H9 (cell line): Measurements from ENCODE around the gene INVS. TPM values are rescaled to one million over a fixed set of nuclear protein-coding genes. Genes with fewer than 3 reads are reported as not detected.

Experiments
- DNase-seq: peaks from one replicate; pipeline ENCODE4 v3.0.0-alpha.2; 2017
- H2AFZ ChIP-seq: one replicate; pipeline ENCODE4 v1.6.1; 2013; ENCODE audit warnings: mild to moderate bottlenecking, low read length, control low read depth, moderate library complexity
- H2AK5ac ChIP-seq: 2 replicates; pipeline ENCODE4 v1.6.1; 2013; ENCODE audit warnings: low read length, control low read depth, mixed read lengths; ENCODE audit not compliant: insufficient read length
- H2BK120ac ChIP-seq: one replicate; pipeline ENCODE4 v1.6.1; 2013; ENCODE audit warnings: low read depth, mild to moderate bottlenecking, low read length, control low read depth, inconsistent platforms; ENCODE audit not compliant: poor library complexity, severe bottlenecking
- H2BK12ac ChIP-seq: 2 replicates; pipeline ENCODE4 v1.6.1; 2013; ENCODE audit warnings: low read length, control low read depth, mixed read lengths, low read depth; ENCODE audit not compliant: insufficient read length
- H2BK15ac ChIP-seq: 2 replicates; pipeline ENCODE4 v1.6.1; 2013; ENCODE audit warnings: low read depth, low read length, control low read depth
- H2BK20ac ChIP-seq: one replicate; pipeline ENCODE4 v1.6.1; 2013; ENCODE audit warnings: low read depth, mild to moderate bottlenecking, low read length, control low read depth, inconsistent platforms; ENCODE audit not compliant: poor library complexity, severe bottlenecking
- H2BK5ac ChIP-seq: 2 replicates; pipeline ENCODE4 v1.6.1; 2013; ENCODE audit warnings: low read length, control low read depth, mixed read lengths; ENCODE audit not compliant: insufficient read length
- H3K14ac ChIP-seq: 2 replicates; pipeline ENCODE4 v1.6.1; 2013; ENCODE audit warnings: low read length, control low read depth; ENCODE audit not compliant: insufficient read depth
- H3K18ac ChIP-seq: 2 replicates; pipeline ENCODE4 v1.6.1; 2013; ENCODE audit warnings: low read depth, mild to moderate bottlenecking, mixed read lengths, low read length, control low read depth; ENCODE audit not compliant: insufficient read length
- H3K23ac ChIP-seq: 2 replicates; pipeline ENCODE4 v1.6.1; 2013; ENCODE audit warnings: low read length, control low read depth, mixed read lengths, low read depth; ENCODE audit not compliant: insufficient read length
- H3K23me2 ChIP-seq: 2 replicates; pipeline ENCODE4 v1.6.1; 2013; ENCODE audit warnings: low read depth, mild to moderate bottlenecking, mixed read lengths, low read length, control low read depth; ENCODE audit not compliant: insufficient read length, poor library complexity, severe bottlenecking
- H3K27ac ChIP-seq: 2 replicates; pipeline ENCODE4 v1.5.1; 2013; ENCODE audit warnings: low read length, control low read depth, mixed read lengths, low read depth; ENCODE audit not compliant: insufficient read length
- H3K27me3 ChIP-seq: 2 replicates; pipeline ENCODE4 v1.6.1; 2013; ENCODE audit warnings: low read length, control low read depth, inconsistent platforms; ENCODE audit not compliant: insufficient read depth
- H3K4ac ChIP-seq: 2 replicates; pipeline ENCODE4 v1.6.1; 2013; ENCODE audit warnings: low read depth, mild to moderate bottlenecking, control low read depth, inconsistent platforms, low read length, moderate library complexity
- H3K4me1 ChIP-seq: 2 replicates; pipeline ENCODE4 v1.6.1; 2013; ENCODE audit warnings: low read length, control low read depth, inconsistent platforms; ENCODE audit not compliant: insufficient read depth
- H3K4me2 ChIP-seq: 2 replicates; pipeline ENCODE4 v1.6.1; 2013; ENCODE audit warnings: low read length, control low read depth, mixed read lengths; ENCODE audit not compliant: insufficient read length, insufficient read depth
- H3K56ac ChIP-seq: 2 replicates; pipeline ENCODE4 v1.6.1; 2013; ENCODE audit warnings: low read depth, mild to moderate bottlenecking, mixed read lengths, low read length, control low read depth; ENCODE audit not compliant: insufficient read length
- H3K79me1 ChIP-seq: 2 replicates; pipeline ENCODE4 v1.6.1; 2013; ENCODE audit warnings: low read depth, mild to moderate bottlenecking, moderate library complexity, low read length, control low read depth, inconsistent platforms; ENCODE audit not compliant: insufficient read depth, poor library complexity, severe bottlenecking
- H3K79me2 ChIP-seq: 2 replicates; pipeline ENCODE4 v1.6.1; 2013; ENCODE audit warnings: low read length, control low read depth, inconsistent platforms; ENCODE audit not compliant: insufficient read depth
- H3K9ac ChIP-seq: 2 replicates; pipeline ENCODE4 v1.6.1; 2013; ENCODE audit warnings: low read length, control low read depth, mixed read lengths; ENCODE audit not compliant: insufficient read length; ENCODE audit errors: extremely low read depth
- H3K9me3 ChIP-seq: one replicate; pipeline ENCODE4 v1.6.1; 2013; ENCODE audit warnings: low read depth, low read length, inconsistent platforms; ENCODE audit not compliant: control insufficient read depth
- H3T11ph ChIP-seq: one replicate; pipeline ENCODE4 v1.6.1; 2013; ENCODE audit warnings: mild to moderate bottlenecking, low read length, control low read depth, inconsistent platforms
- H4K20me1 ChIP-seq: one replicate; pipeline ENCODE4 v1.6.1; 2013; ENCODE audit not compliant: control insufficient read depth, insufficient read length, insufficient read depth
- H4K5ac ChIP-seq: 2 replicates; pipeline ENCODE4 v1.6.1; 2013; ENCODE audit warnings: low read depth, mild to moderate bottlenecking, mixed read lengths, low read length, control low read depth; ENCODE audit not compliant: insufficient read length
- H4K8ac ChIP-seq: replicated peaks from 2 replicates; pipeline ENCODE4 v1.6.1; 2013; ENCODE audit warnings: low read length, control low read depth, mixed read lengths, low read depth; ENCODE audit not compliant: insufficient read length
- H4K91ac ChIP-seq: 2 replicates; pipeline ENCODE4 v1.6.1; 2013; ENCODE audit warnings: low read depth, mild to moderate bottlenecking, moderate library complexity, mixed read lengths, low read length, control low read depth; ENCODE audit not compliant: insufficient read length
- H3K27ac Mint-ChIP-seq, 3 experiments: 2 replicates in 2 of 3; 3 replicates in 1 of 3; pipeline ENCODE4 v1.8.0; 2020 to 2021; ENCODE audit warnings: mixed read lengths in 3 of 3, mild to moderate bottlenecking in 1 of 3, moderate library complexity in 1 of 3
- H3K27me3 Mint-ChIP-seq: 2 replicates; pipeline ENCODE4 v1.8.0; 2021; ENCODE audit warnings: low read depth, mild to moderate bottlenecking, moderate library complexity, mixed read lengths
- H3K36me3 Mint-ChIP-seq, 3 experiments: 2 replicates in 2 of 3; 3 replicates in 1 of 3; pipeline ENCODE4 v1.8.0; 2020 to 2021; ENCODE audit warnings: low read depth in 3 of 3, mixed read lengths in 3 of 3; ENCODE audit not compliant: insufficient read depth in 1 of 3
- H3K4me1 Mint-ChIP-seq, 2 experiments: 2 replicates each; pipeline ENCODE4 v1.8.0; 2020; ENCODE audit warnings: mixed read lengths in 2 of 2
- H3K4me3 Mint-ChIP-seq, 2 experiments: 2 replicates in 1 of 2; 3 replicates in 1 of 2; pipeline ENCODE4 v1.8.0; 2020 to 2021; ENCODE audit warnings: mild to moderate bottlenecking in 2 of 2, mixed read lengths in 2 of 2, moderate library complexity in 1 of 2
- H3K9me3 Mint-ChIP-seq, 2 experiments: 2 replicates in 1 of 2; 3 replicates in 1 of 2; pipeline ENCODE4 v1.8.0; 2020; ENCODE audit warnings: mild to moderate bottlenecking in 2 of 2, mixed read lengths in 2 of 2, moderate library complexity in 1 of 2
- WGBS: extraction: QIAGEN DNeasy Blood & Tissue Kit; methylation state at CpG from one replicate; pipeline ENCODE4 v1.1.7; 2013; ENCODE audit warnings: missing lambda C conversion rate, low lambda C conversion rate, mixed read lengths; ENCODE audit not compliant: insufficient read length; ENCODE audit errors: extremely low coverage; 5-methylcytosine and 5-hydroxymethylcytosine counted together
- total RNA-seq: library from RNA; stranded (reverse); gene quantifications from 2 replicates; pipeline ENCODE4 v1.2.1, GENCODE V29; 2021
- TF ChIP-seq, protein P1 (sequence below): fragments of 200-600 bp; sonication (generic); conservative IDR thresholded peaks from 3 replicates; pipeline ENCODE4 v1.8.0; 2021; ENCODE audit warnings: antibody characterized with exemption, mild to moderate bottlenecking

The INVS gene
- total RNA-seq, 1 experiment from 2014 or later, result 7.5 TPM

DNA sequence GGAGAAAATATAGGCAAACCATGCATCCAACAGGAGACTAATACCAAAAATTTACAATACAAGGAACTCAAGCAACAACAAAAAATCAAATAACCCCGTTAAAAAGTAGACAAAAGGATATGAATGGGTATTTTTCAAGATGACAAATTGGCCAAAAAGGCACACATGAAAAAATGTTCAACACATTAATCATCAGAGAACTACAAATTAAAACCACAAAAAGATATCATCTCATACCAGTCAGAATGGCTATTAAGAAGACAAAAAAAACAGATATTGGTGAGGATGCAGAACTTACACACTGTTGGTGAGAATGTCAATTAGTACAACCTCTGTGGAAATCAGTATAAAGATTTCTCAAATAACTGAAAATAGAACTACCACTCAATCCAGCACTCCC is 218.7 kb downstream of the INVS start:
- Histone ChIP-seq H3K14ac (no peak overlapping the region), H3K9me3 (no peaks in the 10 kb centered on the region)
- no CpG with 5 or more reads among the region's 1 CpG for WGBS

More for the DNA sequence above, 218.7 kb downstream of the INVS start:
- H3K27me3 ChIP-seq, result no peaks in the 10 kb centered on the region
- H3T11ph ChIP-seq, result no peak overlapping the region
- H3K27ac ChIP-seq, result no peak overlapping the region
- no peaks in the 10 kb centered on the region for H3K23me2 ChIP-seq
- no peak overlapping the region for H4K5ac ChIP-seq
- TF ChIP-seq, protein P1, sequence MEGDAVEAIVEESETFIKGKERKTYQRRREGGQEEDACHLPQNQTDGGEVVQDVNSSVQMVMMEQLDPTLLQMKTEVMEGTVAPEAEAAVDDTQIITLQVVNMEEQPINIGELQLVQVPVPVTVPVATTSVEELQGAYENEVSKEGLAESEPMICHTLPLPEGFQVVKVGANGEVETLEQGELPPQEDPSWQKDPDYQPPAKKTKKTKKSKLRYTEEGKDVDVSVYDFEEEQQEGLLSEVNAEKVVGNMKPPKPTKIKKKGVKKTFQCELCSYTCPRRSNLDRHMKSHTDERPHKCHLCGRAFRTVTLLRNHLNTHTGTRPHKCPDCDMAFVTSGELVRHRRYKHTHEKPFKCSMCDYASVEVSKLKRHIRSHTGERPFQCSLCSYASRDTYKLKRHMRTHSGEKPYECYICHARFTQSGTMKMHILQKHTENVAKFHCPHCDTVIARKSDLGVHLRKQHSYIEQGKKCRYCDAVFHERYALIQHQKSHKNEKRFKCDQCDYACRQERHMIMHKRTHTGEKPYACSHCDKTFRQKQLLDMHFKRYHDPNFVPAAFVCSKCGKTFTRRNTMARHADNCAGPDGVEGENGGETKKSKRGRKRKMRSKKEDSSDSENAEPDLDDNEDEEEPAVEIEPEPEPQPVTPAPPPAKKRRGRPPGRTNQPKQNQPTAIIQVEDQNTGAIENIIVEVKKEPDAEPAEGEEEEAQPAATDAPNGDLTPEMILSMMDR, result no peak
- Mint-ChIP-seq H3K9me3 (peaks cover 0 to 6% of the 10 kb centered on the region in 2 experiments; a peak in 3 of 5 replicates), H3K4me1 (no peaks in the 10 kb centered on the region), H3K4me3 (no peak overlapping the region), H3K27me3 (no peaks in the 10 kb centered on the region), H3K27ac (no peak overlapping the region), H3K36me3 (peaks cover 64 to 80% (median 76%) of the 10 kb centered on the region in 3 experiments)
- peaks cover 5% of the 10 kb centered on the region; the same call in 1 of the 2 replicates for H3K79me2 ChIP-seq
- no peak overlapping the region for H2BK20ac ChIP-seq
- no peak overlapping the region for H4K8ac ChIP-seq
- no peak overlapping the region for H2BK12ac ChIP-seq
- no peak overlapping the region for H3K4me2 ChIP-seq
- H4K20me1 ChIP-seq, result no peaks in the 10 kb centered on the region
- H3K56ac ChIP-seq, result no peak overlapping the region
- DNase-seq, result no peak
- H3K18ac ChIP-seq, result no peak overlapping the region
- no peaks in the 10 kb centered on the region for H3K4me1 ChIP-seq
- H3K23ac ChIP-seq, result no peak overlapping the region
- no peak overlapping the region for H3K4ac ChIP-seq
- peaks cover 4% of the 10 kb centered on the region for H3K79me1 ChIP-seq
- H2AK5ac ChIP-seq, result no peak overlapping the region
- H4K91ac ChIP-seq, result no peak overlapping the region
- no peak overlapping the region for H3K9ac ChIP-seq
- H2AFZ ChIP-seq, result no peak overlapping the region
- H2BK5ac ChIP-seq, result no peak overlapping the region
- no peak overlapping the region for H2BK120ac ChIP-seq
- no peak overlapping the region for H2BK15ac ChIP-seq
